ENCODE results near the gene XXYLT1.

The XXYLT1 gene

GRCh38 chr3:195134431-195134830 lies 136.5 kb downstream of the XXYLT1 start:
- FAIRE-seq (no peak), DNase-seq (ENCODE audit: insufficient read length, low spot score) (no peak)
- TF ChIP-seq POLR2A (IDR thresholded peaks at IDR 0.05; ENCODE audit: low read depth, low read length) = no peak

GRCh38 chr3:195133462-195133861 lies 137.5 kb downstream of the XXYLT1 start:
- DNase-seq (ENCODE audit: insufficient read length, low spot score) = no peak
- TF ChIP-seq POLR2A (IDR thresholded peaks at IDR 0.05; ENCODE audit: low read depth, low read length) = no peak
- FAIRE-seq = no peak

DNA sequence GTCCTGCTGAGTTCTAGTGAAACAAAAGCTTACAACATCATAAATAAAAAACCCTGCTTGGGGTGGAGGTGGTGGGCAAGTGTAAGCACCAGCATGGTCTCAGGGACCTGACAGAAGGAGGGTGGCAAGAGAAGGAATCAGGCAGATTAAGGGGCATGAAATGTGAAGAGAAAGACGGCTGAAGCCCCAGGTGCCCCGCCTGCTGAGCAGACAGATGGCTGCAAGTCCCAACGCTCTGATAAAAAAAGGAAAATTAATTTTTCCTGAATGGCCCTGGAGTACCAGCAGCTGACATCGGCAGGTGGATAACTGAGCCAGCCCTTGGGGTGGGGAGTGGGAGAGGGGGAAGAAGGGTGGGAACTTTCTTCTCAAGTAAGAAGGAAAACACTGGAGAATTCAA lies 137.9 kb downstream of the XXYLT1 start:
- TF ChIP-seq POLR2A (IDR thresholded peaks at IDR 0.05; ENCODE audit: low read depth, low read length) = no peak
- DNase-seq (ENCODE audit: insufficient read length, low spot score) = no peak
- FAIRE-seq = no peak

GRCh38 chr3:195131176-195131575 lies 139.8 kb downstream of the XXYLT1 start:
- no peak for FAIRE-seq
- TF ChIP-seq POLR2A (IDR thresholded peaks at IDR 0.05; ENCODE audit: low read depth, low read length) = no peak
- DNase-seq (ENCODE audit: insufficient read length, low spot score) = no peak

DNA sequence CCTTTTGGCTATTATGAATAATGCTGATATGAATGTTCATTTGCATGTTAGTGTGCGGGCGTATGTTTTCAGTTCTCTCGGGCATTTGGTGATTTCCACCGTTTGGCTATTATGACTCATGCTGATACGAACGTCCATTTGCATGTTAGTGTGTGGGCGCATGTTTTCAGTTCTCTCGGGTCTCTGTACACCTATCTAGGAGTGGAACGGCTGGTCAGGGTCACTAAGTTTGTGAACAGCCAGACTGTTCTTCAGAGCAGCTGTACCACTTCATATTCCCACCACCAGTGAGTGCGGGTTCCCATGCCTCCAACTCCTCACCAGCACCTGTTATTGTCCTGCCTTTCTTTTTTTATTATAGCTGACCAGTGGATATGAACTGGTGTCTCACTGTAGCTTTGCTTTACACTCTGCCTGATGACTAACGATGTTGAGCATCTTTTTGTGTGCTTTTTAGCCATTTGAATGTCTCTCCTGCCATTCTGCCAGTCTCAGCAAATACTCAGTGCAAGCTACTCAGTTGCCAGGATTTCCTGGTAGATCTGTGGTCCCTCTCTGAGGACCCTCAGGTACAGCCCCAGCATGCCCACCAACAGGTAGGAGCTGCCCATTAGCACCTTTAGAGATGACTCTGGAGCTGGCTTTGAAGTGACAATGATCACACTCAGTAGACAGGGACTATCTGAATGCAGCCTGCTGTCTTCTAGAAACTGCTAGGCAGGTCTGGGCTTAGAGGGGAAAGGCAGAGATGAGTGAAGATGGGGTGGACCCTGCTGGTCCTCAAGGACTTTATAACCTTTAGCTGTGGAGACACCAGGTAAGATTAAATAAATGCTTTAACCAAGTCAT lies 141.1 kb downstream of the XXYLT1 start:
- FAIRE-seq = no peak
- TF ChIP-seq POLR2A (IDR thresholded peaks at IDR 0.05; ENCODE audit: low read depth, low read length) = no peak

DNA sequence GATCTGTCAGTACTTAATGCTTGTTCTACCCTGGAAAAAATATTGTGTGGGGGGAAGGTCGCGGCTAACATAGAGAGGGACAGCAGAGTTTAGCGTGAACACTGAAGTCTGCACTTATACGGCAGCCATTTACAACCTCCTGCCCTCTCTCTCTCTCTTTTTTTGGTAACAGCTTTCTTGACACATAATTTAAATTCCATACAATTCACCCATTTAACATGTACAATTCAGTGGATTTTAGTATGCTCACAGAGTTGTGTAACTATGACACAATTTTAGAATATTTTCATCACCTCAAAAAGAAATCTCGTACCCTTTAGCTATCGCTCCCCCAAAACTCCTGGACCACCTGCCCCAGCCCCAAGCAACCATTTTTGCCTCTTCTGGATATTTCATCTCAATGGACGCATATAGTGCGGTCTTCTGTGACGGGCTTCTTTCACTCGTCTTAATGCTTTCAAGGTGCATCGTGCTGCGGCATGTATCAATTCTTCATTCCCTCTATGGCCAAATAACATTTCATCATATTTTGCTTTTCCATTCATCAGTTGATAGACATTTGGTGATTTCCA lies 141.8 kb downstream of the XXYLT1 start:
- no peak for FAIRE-seq
- TF ChIP-seq POLR2A (IDR thresholded peaks at IDR 0.05; ENCODE audit: low read depth, low read length) = no peak

More for the DNA sequence above, 141.1 kb downstream of the XXYLT1 start:
- DNase-seq (ENCODE audit: insufficient read length, low spot score) = no peak

DNA sequence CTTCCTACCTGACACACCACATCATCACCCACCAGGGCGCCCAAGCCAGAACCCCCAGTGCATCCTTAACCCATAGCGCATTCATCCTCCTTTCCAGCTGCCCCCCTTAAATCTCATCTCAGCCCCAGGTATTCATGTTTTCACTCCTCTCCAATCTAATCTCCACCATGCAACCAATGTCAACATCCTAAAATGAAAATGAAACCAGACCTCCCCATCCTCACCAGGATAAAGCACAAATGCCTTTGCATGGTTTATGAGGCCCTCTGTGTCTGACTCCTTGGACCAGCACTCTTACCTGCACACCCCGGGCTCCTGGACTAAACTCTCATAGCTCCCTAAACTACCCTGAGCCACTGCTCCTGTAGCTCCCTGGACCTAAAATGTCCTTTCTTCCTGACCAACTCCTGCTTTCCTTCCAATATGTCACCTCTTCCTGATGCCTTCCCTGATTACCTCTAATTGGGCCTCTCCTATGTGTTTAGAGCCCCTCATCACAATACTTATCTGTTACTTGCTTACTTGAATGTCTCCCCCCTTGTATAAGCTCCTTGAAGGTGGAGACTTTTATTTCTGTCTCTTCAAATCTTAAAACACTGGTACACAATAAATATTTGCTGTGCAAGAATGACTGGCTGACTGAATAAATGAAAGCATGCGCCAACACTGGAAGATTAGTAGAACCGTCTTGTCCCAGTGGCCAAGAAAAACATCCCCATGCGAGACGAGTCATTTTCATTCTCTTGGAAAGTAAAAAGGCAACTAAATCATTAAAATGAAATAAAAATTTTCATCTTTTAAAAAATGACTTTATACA lies 142.5 kb downstream of the XXYLT1 start:
- no peak for DNase-seq (ENCODE audit: insufficient read length, low spot score)
- TF ChIP-seq POLR2A (IDR thresholded peaks at IDR 0.05; ENCODE audit: low read depth, low read length) = no peak
- no peak for FAIRE-seq

More for the DNA sequence above, 141.8 kb downstream of the XXYLT1 start:
- no peak for DNase-seq (ENCODE audit: insufficient read length, low spot score)

DNA sequence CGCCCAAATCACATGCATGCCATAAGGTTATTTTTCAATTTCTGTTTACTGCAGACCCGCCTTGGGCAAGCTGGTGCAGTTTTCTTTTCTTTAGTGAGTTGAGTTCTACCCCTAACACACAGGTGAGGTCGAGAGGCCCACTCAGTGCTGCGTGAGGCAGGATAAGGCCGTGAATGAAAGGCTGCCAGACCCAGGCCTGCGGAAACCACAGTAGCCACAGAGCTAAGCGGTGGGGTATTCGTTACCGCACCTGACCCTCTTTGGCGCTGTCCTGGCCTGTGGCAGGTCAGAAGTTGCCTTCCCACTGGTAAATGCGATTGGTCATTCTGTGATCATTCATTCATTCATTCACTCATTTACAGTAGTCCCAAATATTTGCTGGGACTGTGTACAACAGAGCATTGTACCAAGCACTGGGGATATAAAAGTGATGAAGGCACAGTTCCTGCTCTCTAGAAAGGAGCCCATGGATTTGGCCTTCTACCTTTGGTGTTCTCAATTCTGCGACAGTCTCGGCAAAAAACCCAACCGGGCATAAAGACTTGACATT lies 144.8 kb downstream of the XXYLT1 start:
- TF ChIP-seq POLR2A (IDR thresholded peaks at IDR 0.05; ENCODE audit: low read depth, low read length) = no peak
- DNase-seq (ENCODE audit: insufficient read length, low spot score) (no peak), FAIRE-seq (no peak)

DNA sequence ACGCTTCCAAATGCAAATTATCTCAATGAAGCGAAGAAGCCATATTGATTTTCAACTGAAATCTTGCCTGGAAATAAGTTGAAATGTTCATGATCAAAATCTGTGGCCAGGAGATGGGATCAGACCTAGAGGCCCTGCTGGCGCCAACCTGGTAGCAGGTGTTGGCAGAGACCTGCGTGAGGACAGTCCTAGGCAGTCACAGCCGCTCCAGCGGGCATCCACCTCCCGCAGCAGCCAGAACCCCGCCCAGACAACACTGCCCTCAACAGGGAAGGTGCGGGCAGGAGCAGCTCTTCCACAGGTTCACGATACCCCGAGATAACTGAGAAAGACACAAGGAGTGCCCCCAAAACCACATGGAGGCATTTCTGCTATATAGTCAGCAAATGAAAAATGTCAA lies 145.3 kb downstream of the XXYLT1 start:
- TF ChIP-seq POLR2A (IDR thresholded peaks at IDR 0.05; ENCODE audit: low read depth, low read length) = no peak

DNA sequence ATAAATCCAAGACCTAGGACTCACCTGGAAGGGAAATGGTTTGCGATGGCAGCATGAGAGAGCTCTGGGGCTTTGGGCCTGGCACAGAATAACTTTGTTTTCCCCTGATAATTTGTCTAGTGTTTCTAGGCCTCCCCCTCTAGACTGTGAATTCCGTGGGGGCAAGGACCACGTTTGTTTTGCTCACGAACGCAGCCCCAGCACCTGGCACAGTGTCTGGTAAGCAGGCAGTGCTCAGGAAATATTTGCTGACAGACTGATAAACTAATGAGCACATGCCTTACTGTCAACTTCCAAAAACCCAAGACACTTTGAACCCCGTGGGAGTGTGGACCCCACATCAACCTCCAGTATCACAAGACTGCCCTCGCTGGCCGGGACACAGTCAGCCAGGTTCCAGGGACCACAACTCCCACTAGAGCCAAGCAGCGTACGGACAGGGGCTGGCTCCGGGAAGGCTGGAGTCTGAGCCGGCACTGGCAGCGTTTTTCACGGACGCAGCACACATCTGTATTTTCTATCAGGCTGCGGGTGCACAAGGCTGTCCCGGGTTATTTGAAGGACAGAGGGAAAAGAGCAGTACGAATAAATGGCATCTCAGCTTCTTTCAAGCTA lies 146.5 kb downstream of the XXYLT1 start:
- FAIRE-seq (no peak), DNase-seq (ENCODE audit: insufficient read length, low spot score) (no peak)
- no peak for TF ChIP-seq POLR2A (IDR thresholded peaks at IDR 0.05; ENCODE audit: low read depth, low read length)

More for the DNA sequence above, 145.3 kb downstream of the XXYLT1 start:
- DNase-seq (ENCODE audit: insufficient read length, low spot score) (no peak), FAIRE-seq (no peak)

GRCh38 chr3:195123281-195123691 lies 147.7 kb downstream of the XXYLT1 start:
- no peak for FAIRE-seq
- TF ChIP-seq POLR2A (IDR thresholded peaks at IDR 0.05; ENCODE audit: low read depth, low read length) = no peak
- no peak for DNase-seq (ENCODE audit: insufficient read length, low spot score)

DNA sequence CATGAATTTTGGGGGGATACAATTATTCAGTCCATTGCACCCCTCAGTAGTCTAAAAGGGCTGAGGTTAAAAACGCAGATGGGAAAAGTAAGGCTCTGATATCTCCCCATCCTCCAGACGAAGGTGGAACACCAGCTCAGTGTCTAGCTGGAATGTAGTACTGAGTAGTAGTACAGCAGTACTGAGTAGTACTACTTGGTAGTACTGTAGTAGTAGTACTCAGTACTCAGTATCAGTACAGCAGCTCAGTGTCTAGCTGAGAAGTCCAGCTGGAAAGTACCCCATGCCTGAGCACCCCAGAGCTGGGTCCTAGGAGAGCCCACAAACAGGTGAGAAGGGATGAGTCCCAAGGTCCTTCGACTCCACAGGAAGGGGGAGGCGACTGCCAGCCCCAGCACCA lies 148.7 kb downstream of the XXYLT1 start:
- DNase-seq (ENCODE audit: insufficient read length, low spot score) = no peak
- no peak for FAIRE-seq
- TF ChIP-seq POLR2A (IDR thresholded peaks at IDR 0.05; ENCODE audit: low read depth, low read length) = no peak

- FAIRE-seq (no peak), DNase-seq (ENCODE audit: insufficient read length, low spot score) (no peak)
- TF ChIP-seq POLR2A (IDR thresholded peaks at IDR 0.05; ENCODE audit: low read depth, low read length) = no peak
Measured at GRCh38 chr3:195120267-195120601, 150.7 kb downstream of the XXYLT1 start.

All from H54 (cell line).